GM21447 (cell line): ENCODE results near the gene CNTN4.

Source experiments
- ATAC-seq: cut with Tn5 transposase; IDR thresholded peaks from one replicate; pipeline ENCODE4 v1.9.1; 2021; ENCODE audit not compliant: unreplicated experiment

CNTN4 gene

GRCh38 chr3:2148561-2149340, 50.1 kb downstream of the CNTN4 start:
- ATAC-seq: no peak

- ATAC-seq: no peak
Measured at GRCh38 chr3:2153053-2153452, 54.4 kb downstream of the CNTN4 start.

GRCh38 chr3:2153547-2153946, 54.9 kb downstream of the CNTN4 start:
- no peak for ATAC-seq

- ATAC-seq: no peak
Measured at GRCh38 chr3:2154621-2155020, 56.0 kb downstream of the CNTN4 start.

GRCh38 chr3:2156244-2156847, 57.7 kb downstream of the CNTN4 start:
- no peak for ATAC-seq

GRCh38 chr3:2158828-2159227, 60.2 kb downstream of the CNTN4 start:
- ATAC-seq: no peak

GRCh38 chr3:2166552-2166951, 67.9 kb downstream of the CNTN4 start:
- no peak for ATAC-seq

GRCh38 chr3:2172561-2173171, 74.0 kb downstream of the CNTN4 start:
- ATAC-seq: no peak

GRCh38 chr3:2180634-2181033, 82.0 kb downstream of the CNTN4 start:
- ATAC-seq: no peak

GRCh38 chr3:2198776-2199279, 100.2 kb downstream of the CNTN4 start:
- no peak for ATAC-seq

GRCh38 chr3:2204054-2204453, 105.4 kb downstream of the CNTN4 start:
- ATAC-seq: no peak

- ATAC-seq: no peak
Measured at GRCh38 chr3:2205692-2206091, 107.0 kb downstream of the CNTN4 start.

- ATAC-seq: no peak
Measured at GRCh38 chr3:2206536-2206935, 107.9 kb downstream of the CNTN4 start.

GRCh38 chr3:2211568-2211967, 112.9 kb downstream of the CNTN4 start:
- ATAC-seq: no peak

GRCh38 chr3:2212206-2212605, 113.5 kb downstream of the CNTN4 start:
- no peak for ATAC-seq

GRCh38 chr3:2218375-2218774, 119.7 kb downstream of the CNTN4 start:
- no peak for ATAC-seq

- no peak for ATAC-seq
Measured at GRCh38 chr3:2218816-2219215, 120.2 kb downstream of the CNTN4 start.

- no peak for ATAC-seq
Measured at GRCh38 chr3:2236203-2236602, 137.5 kb downstream of the CNTN4 start.

- ATAC-seq: no peak
Measured at GRCh38 chr3:2244137-2244536, 145.5 kb downstream of the CNTN4 start.

- ATAC-seq: no peak
Measured at GRCh38 chr3:2246873-2247648, 148.4 kb downstream of the CNTN4 start.

GRCh38 chr3:2247831-2248230, 149.2 kb downstream of the CNTN4 start:
- ATAC-seq: no peak
